IPS DF 4.7 (cell line): ENCODE results near the gene GTPBP6.
A peak's percentile ranks its signal among the peaks of the same experiment; 100 is the strongest.
"Not testable (repeated sequence)": the region's sequence is repeated elsewhere in the genome, so short reads cannot be mapped to it uniquely, and the experiment has no call there.

Source experiments
- DNase-seq: peaks from one replicate; pipeline ENCODE4 v3.0.0-alpha.2; 2013; ENCODE audit warnings: low spot score; ENCODE audit errors: extremely low read depth

Gene GTPBP6

DNA sequence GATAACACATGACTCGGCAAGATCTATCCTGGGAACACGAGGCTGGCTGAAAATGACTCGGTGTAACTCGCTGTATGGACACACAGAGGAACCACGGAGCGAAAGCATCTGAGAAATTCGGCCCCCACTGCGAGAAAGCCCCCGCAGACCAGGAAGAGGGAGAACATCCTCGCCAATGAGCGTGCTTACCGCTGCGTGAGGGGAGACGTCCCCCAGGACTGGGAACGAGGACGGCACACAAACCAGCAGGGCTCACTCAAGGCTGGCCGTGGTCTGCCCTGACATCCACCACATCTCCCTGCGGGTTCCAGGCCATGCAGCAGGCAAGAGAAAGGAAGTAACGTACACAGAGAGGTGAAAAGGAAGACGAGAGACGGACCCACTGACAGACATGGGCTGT lies 17.6 kb upstream of the GTPBP6 start:
- DNase-seq, result no peak

DNA sequence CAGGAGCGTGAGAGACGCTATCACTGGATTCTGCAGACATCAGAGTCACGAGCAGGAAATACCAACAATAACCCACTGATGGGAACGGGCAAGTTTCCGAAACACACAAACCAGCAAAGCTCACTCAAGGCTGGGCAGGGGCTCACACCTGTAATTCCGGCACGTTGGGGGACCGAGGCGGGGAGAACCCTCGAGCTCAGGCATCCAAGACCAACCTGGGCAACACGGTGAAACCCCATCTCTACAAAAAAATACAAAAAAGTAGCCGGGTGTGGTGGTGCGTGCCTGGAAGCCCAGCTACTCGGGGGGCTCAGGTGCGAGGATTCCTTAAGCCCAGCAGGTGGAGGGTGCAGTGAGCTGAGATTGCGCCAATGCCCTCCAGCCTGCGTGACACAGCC lies 17.2 kb upstream of the GTPBP6 start:
- DNase-seq, result no peak

- DNase-seq, result no peak
Measured at GRCh38 chrX:334971-335757, 16.6 kb upstream of the GTPBP6 start.

GRCh38 chrX:334331-334891 lies 15.8 kb upstream of the GTPBP6 start:
- DNase-seq, result no peak

DNA sequence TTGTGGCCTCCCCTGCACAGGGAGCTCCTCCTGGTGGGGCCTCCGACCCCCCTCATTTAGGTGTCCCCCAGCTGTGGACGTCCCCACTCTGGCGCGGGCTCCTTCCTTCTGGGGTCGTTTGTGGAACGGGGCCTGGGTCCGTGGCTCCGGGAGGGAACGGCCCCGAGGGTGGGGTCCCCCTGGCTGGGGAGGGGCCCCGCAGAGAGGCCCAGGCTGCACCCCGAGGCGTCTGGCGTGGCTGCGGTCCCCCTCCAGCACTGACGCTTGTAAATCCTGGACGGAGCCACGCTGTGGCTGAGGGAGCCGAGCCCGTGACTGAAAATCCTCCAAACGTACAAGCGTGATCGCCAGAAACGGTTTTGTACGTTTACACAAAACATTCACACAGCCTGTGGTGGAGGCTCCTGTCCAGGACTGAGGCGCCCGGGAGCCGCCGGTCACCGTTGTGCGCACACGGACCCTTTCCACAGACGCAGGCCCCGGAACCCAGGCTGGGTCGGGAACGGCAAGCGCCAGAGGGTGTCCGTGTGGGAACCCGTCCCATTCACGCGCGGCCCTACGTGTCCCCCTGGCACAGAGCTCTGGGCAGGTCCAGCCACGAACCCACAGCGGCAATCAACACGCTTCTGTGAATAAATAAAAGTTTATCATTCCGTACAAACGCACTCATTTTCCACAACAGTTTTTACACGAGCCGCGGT lies 15.2 kb upstream of the GTPBP6 start:
- DNase-seq, result no peak

- DNase-seq, result no peak
Measured at GRCh38 chrX:332916-333610, 14.5 kb upstream of the GTPBP6 start.

- no peak for DNase-seq
Measured at GRCh38 chrX:332496-332860, 13.9 kb upstream of the GTPBP6 start.

DNA sequence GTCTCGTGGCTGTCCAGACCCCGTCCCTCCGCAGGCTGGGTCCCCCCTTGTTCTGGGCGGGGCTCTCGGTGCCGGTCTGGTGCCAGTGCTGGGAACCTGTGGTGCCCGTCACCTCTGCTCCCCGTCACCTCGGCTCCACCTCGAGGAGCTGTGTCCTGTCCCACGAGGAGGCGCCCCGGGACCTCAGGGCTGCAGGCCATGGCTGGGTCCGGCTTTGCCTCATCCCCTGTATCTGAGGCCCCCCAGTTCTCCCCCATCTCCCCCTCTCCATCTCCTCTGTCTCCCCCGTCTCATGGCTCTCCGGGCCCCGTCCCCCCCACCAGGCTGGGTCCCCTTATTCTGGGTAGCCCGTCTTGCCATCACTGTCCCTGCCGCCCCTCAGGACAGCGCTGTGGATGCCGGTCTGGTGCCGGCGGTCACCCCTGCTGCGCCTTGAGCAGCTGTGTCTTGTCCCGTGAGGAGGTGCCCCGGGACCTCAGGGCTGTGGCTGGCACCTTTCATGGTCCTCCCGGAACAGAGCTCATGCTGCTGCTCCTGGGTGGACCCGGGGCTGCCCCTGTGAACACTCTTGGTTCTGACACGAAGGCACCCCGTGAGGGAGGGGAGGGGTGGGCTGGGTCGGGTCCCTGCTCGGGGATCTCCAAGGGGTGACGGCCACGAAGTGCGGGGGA lies 13.4 kb upstream of the GTPBP6 start:
- DNase-seq, result no peak

GRCh38 chrX:331151-331824 lies 12.7 kb upstream of the GTPBP6 start:
- DNase-seq, result no peak

DNA sequence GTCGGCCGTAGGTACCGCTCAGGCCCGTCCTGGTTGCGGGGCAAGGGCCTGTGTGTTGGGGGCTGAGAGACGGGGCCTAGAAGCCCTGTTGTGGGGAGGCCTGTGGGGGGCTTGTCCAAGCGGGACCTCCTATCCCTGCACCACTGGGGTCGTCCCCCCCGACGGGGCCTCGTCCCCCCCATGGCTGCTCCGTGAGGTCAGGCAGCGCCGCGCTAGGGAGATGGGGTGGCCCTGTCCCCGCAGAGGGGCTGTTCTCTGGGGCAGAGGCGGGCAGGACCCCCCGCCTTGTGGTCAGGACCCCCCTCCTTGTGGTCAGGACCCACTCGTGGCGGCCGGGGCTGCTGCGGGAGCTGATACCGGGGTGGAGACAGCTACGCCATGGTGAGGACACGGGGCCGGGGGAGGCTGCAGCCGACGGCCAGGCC lies 12.1 kb upstream of the GTPBP6 start:
- no peak for DNase-seq

- DNase-seq, result not testable (repeated sequence)
Measured at GRCh38 chrX:330141-330725, 11.6 kb upstream of the GTPBP6 start.

DNA sequence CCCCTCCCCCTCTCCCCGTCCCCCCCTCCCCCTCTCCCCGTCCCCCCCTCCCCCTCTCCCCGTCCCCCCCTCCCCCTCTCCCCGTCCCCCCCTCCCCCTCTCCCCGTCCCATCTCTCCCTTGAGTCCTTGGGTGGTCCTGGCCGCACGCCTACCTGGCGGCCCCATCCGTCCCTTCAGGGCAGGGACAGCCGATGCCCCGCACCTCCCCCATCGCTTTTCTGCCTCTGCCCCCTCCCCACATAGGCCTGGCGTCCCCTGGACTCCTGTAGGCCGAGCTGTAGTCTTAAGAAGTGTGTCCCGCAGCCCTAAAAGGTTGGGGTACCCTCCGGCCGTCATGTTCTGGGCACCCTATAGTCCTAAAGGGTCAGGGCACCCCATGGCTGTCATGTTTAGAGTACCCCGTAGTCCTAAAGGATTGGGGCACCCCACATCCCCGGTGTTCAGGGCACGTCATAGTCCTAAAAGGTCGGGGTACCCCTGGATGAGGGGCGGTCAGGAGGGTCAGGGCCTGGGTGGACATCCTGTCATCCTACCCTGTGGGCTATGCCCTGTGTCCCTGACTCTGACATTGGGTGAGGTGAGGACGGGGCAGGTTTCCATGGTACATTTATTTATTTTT lies 10.8 kb upstream of the GTPBP6 start:
- DNase-seq, result no peak

- no peak for DNase-seq
Measured at GRCh38 chrX:327660-328126, 9.1 kb upstream of the GTPBP6 start.

DNA sequence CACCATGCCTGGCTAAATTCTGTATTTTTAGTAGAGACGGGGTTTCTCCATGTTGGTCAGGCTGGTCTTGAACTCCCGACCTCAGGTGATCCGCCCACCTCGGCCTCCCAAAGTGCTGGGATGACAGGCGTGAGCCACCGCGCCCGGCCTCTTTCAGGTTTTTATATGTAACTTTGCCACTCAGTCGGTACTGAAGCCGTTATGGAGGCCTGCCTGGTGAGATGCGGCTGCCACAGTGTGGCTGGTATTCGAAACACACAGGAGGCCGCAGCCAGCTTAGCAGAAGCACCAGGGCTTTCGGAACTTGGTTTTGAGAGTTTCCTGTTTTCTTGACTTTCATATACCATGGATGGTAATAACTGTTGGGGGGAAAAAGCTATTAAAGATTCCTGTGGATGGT lies 6.1 kb upstream of the GTPBP6 start:
- not testable (repeated sequence) for DNase-seq

- peak; percentile 38 for DNase-seq
Measured at GRCh38 chrX:323721-324628, 5.4 kb upstream of the GTPBP6 start.

GRCh38 chrX:320126-320783 lies 1.7 kb upstream of the GTPBP6 start:
- no peak for DNase-seq

DNA sequence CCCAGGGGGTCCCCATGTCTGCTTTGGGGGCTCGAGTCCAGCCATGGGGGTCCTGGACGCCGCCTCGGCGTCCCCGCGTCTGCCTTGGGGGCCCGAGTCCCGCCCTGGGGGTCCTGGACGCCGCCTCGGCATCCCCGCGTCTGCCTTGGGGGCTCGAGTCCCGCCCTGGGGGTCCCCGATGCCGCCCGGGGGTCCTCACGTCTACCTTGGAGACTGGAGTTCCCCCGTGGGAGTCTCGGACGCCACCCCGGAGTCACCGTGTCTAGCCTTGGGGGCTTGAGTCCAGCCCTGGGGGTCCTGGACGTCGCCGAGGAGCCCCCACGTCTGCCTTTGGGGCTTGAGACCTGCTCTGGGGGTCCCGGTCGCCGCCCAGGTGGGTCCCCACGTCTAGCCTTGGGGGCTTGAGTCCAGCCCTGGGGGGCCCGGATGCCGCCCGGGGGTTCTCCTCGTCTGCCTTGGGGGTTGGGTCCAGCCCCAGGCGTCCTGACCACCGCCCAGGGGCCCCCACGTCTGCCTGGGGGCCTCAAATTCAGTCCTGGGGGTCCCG lies 1.1 kb upstream of the GTPBP6 start:
- DNase-seq, result no peak

DNA sequence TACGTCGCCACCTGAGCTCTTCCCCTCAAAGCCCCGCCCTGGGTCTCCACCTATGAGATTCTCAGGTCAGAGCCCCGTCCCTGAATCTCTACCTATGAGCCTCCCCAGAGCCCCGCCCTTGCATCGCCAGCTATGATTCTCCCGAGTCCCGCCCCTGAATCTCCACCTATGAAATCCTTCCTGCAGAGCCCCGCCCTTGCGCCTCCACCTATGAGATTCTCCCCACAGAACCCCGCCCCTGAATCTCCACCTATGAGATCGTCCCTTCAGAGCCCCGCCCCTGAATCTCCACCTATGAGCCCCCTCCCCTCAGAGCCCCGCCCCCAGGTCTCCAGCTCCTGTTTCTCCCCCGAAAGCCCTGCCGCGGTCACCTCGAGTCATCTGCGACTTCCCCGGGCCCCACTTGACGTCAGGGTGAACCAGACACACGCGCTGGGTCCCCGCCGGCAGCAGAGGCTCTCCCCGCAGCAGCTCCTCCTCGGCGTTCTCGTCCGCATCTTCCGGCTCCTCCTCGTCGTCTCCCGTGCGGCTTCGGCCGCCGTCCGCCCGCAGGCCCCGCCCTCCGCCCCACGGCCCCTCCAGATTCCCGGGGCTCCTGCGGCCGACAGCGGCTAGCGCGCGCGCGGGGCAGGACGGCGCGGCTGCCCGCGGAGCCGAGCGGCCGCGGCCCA lies 393 bp downstream of the GTPBP6 start:
- peak; percentile 92 for DNase-seq
